ENCODE measurements around the gene ADAR. TPM values are rescaled to one million over a fixed set of nuclear protein-coding genes. Genes with fewer than 3 reads are reported as not detected.

The ADAR gene
- total and polyA plus RNA-seq, 2 of the 4 experiments (the other 2 are of a cell fraction), result 70.9 to 131 TPM

GRCh38 chr1:154595621-154596020 is 12.4 kb downstream of the ADAR start:
- DNase-seq (peak; percentile 87), ATAC-seq (ENCODE audit: low read depth) (peak; percentile 85)
- Histone ChIP-seq H3K4me3 (ENCODE audit: insufficient read depth, low read depth, low read length) (no peak overlapping the region), H3K9me1 (ENCODE audit: insufficient read depth, low read length) (peaks cover 44% of the 10 kb centered on the region; the same call in 1 of the 2 replicates), H3K9me3 (ENCODE audit: control insufficient read depth, insufficient read depth, low read length) (no peaks in the 10 kb centered on the region), H3K4me1 (ENCODE audit: control insufficient read depth, insufficient read depth, low read length) (peaks cover 19% of the 10 kb centered on the region), H3K27ac (ENCODE audit: insufficient read depth, low read length) (no peak overlapping the region), H4K20me1 (ENCODE audit: insufficient read depth, low read length) (peaks cover 51% of the 10 kb centered on the region), H2AK5ac (ENCODE audit: low read depth, low read length) (peak overlapping the region; percentile 5; the same call in 1 of the 2 replicates), H3K18ac (ENCODE audit: low read depth, low read length) (no peak overlapping the region), H3K56ac (ENCODE audit: extremely low read depth, insufficient read depth, low read length) (no peak overlapping the region), H3K23ac (ENCODE audit: low read depth, low read length) (no peak overlapping the region), H3K4ac (ENCODE audit: low read depth, low read length) (no peak overlapping the region), H2BK20ac (ENCODE audit: low read depth, low read length) (no peak overlapping the region), H3K79me1 (ENCODE audit: low read depth in 1 of 2, low read length in 2 of 2) (peaks cover 28 to 75% of the 10 kb centered on the region in 2 experiments), H4K91ac (ENCODE audit: insufficient read depth, low read depth, low read length) (no peak overlapping the region), H3K14ac (replicated peaks; ENCODE audit: low read depth, low read length) (no peak overlapping the region), H2BK120ac (ENCODE audit: low read depth, low read length) (no peak overlapping the region), H4K8ac (ENCODE audit: low read depth in 2 of 2, low read length in 2 of 2) (no peak overlapping the region), H2AK9ac (replicated peaks; ENCODE audit: low read depth, low read length, poor library complexity) (no peak overlapping the region), H2BK5ac (ENCODE audit: low read depth, low read length, poor library complexity, severe bottlenecking) (no peak overlapping the region), H3K27me3 (ENCODE audit: control insufficient read depth, insufficient read depth, low read length) (no peaks in the 10 kb centered on the region), H2AFZ (replicated peaks; ENCODE audit: low read length, poor library complexity) (no peak overlapping the region), H3K4me2 (ENCODE audit: low read depth, low read length) (no peak overlapping the region), H3K9ac (ENCODE audit: low read depth, low read length) (no peak overlapping the region), H2BK15ac (ENCODE audit: low read depth, low read length) (no peak overlapping the region), H4K5ac (ENCODE audit: low read depth, low read length) (no peak overlapping the region), H3K36me3 (ENCODE audit: control insufficient read depth, insufficient read depth, low read length) (peaks cover 52% of the 10 kb centered on the region)
- POLR2A ChIA-PET (ENCODE audit: unreplicated experiment), result no interaction called here
- CTCF ChIA-PET, result no interaction called here
- in situ Hi-C loops (cut with MboI; ENCODE audit: low sequenced_read_pairs), result no loop called here
- TF ChIP-seq FOS (IDR thresholded peaks at IDR 0.05; ENCODE audit: low read depth, low read length), result peak; percentile 56
- TF ChIP-seq NFE2L2 (IDR thresholded peaks at IDR 0.05; ENCODE audit: low read depth, low read length), result no peak
- dilution Hi-C loops (cut with HindIII; ENCODE audit: low sequenced_read_pairs, unreplicated experiment), result no loop called here
- intact Hi-C loops (cut with micrococcal nuclease), result no loop called here
- no CpG with 5 or more reads among the region's 1 CpG for WGBS, 2 experiments (ENCODE audit: extremely low coverage in 2 of 2, insufficient read length in 1 of 2)
- BruUV-seq (replicated peaks), result no TSS peak
